ENCODE data around the gene ATXN7. TPM values are rescaled to one million over a fixed set of nuclear protein-coding genes. Genes with fewer than 3 reads are reported as not detected.

ATXN7 gene
- total RNA-seq, 3 donors from 2014 or later, result 19.9 to 26.7 (median 23.7) TPM

GRCh38 chr3:63853106-63853505 is 10.6 kb upstream of the ATXN7 start:
- Mint-ChIP-seq H3K36me3 (ENCODE audit: insufficient read depth) (peaks cover 3% of the 10 kb centered on the region), H3K4me3 (no peak overlapping the region), H3K9me3 (no peaks in the 10 kb centered on the region), H3K27me3 (ENCODE audit: low read depth) (no peaks in the 10 kb centered on the region), H3K4me1 (ENCODE audit: low read depth) (peaks cover 14% of the 10 kb centered on the region)
- DNase-seq (no peak), ATAC-seq (no peak)

- peaks cover 23% of the 10 kb centered on the region for H3K4me1 Mint-ChIP-seq (ENCODE audit: low read depth)
- no peaks in the 10 kb centered on the region for H3K27me3 Mint-ChIP-seq (ENCODE audit: low read depth)
- DNase-seq (no peak), ATAC-seq (no peak)
- H3K9me3 Mint-ChIP-seq, result no peaks in the 10 kb centered on the region
- H3K4me3 Mint-ChIP-seq, result no peak overlapping the region
- peaks cover 4% of the 10 kb centered on the region for H3K36me3 Mint-ChIP-seq (ENCODE audit: insufficient read depth)
These were observed 8.2 kb upstream of the ATXN7 start for GRCh38 chr3:63855333-63855940.

GRCh38 chr3:63857311-63857710 is 6.4 kb upstream of the ATXN7 start:
- ATAC-seq (no peak), DNase-seq (no peak)
- Mint-ChIP-seq H3K9me3 (no peaks in the 10 kb centered on the region), H3K4me1 (ENCODE audit: low read depth) (peaks cover 40% of the 10 kb centered on the region), H3K27me3 (ENCODE audit: low read depth) (no peaks in the 10 kb centered on the region), H3K36me3 (ENCODE audit: insufficient read depth) (peaks cover 5% of the 10 kb centered on the region), H3K4me3 (no peak overlapping the region)

- DNase-seq, result no peak
- H3K36me3 Mint-ChIP-seq (ENCODE audit: insufficient read depth), result peaks cover 9% of the 10 kb centered on the region
- no peak for ATAC-seq
- H3K9me3 Mint-ChIP-seq, result no peaks in the 10 kb centered on the region
- peaks cover 52% of the 10 kb centered on the region for H3K4me1 Mint-ChIP-seq (ENCODE audit: low read depth)
- no peak overlapping the region for H3K4me3 Mint-ChIP-seq
- H3K27me3 Mint-ChIP-seq (ENCODE audit: low read depth), result no peaks in the 10 kb centered on the region
These were observed 2.9 kb upstream of the ATXN7 start for GRCh38 chr3:63860776-63861175.

GRCh38 chr3:63861306-63861705 is 2.4 kb upstream of the ATXN7 start:
- H3K36me3 Mint-ChIP-seq (ENCODE audit: insufficient read depth), result peaks cover 9% of the 10 kb centered on the region
- H3K4me3 Mint-ChIP-seq, result no peak overlapping the region
- no peak for DNase-seq
- no peaks in the 10 kb centered on the region for H3K9me3 Mint-ChIP-seq
- H3K4me1 Mint-ChIP-seq (ENCODE audit: low read depth), result peaks cover 52% of the 10 kb centered on the region
- ATAC-seq, result no peak
- no peaks in the 10 kb centered on the region for H3K27me3 Mint-ChIP-seq (ENCODE audit: low read depth)

- peak overlapping the region; percentile 86 for H3K4me3 Mint-ChIP-seq
- ATAC-seq (no peak), DNase-seq (no peak)
- no peaks in the 10 kb centered on the region for H3K9me3 Mint-ChIP-seq
- peaks cover 56% of the 10 kb centered on the region for H3K4me1 Mint-ChIP-seq (ENCODE audit: low read depth)
- no peaks in the 10 kb centered on the region for H3K27me3 Mint-ChIP-seq (ENCODE audit: low read depth)
- H3K36me3 Mint-ChIP-seq (ENCODE audit: insufficient read depth), result peaks cover 11% of the 10 kb centered on the region
These were observed 890 bp upstream of the ATXN7 start for GRCh38 chr3:63862804-63863149.

GRCh38 chr3:63864008-63864964 is 619 bp downstream of the ATXN7 start:
- DNase-seq (peak; percentile 37), ATAC-seq (peak; percentile 64 to 69)
- peaks cover 13% of the 10 kb centered on the region for H3K36me3 Mint-ChIP-seq (ENCODE audit: insufficient read depth)
- H3K9me3 Mint-ChIP-seq, result no peaks in the 10 kb centered on the region
- peaks cover 56% of the 10 kb centered on the region for H3K4me1 Mint-ChIP-seq (ENCODE audit: low read depth)
- H3K4me3 Mint-ChIP-seq, result peak overlapping the region; percentile 84
- no peaks in the 10 kb centered on the region for H3K27me3 Mint-ChIP-seq (ENCODE audit: low read depth)

- Mint-ChIP-seq H3K4me3 (peak overlapping the region; percentile 84), H3K9me3 (no peaks in the 10 kb centered on the region), H3K36me3 (ENCODE audit: insufficient read depth) (peaks cover 13% of the 10 kb centered on the region), H3K27me3 (ENCODE audit: low read depth) (no peaks in the 10 kb centered on the region), H3K4me1 (ENCODE audit: low read depth) (peaks cover 54% of the 10 kb centered on the region)
- DNase-seq (no peak), ATAC-seq (no peak)
These were observed 1.3 kb downstream of the ATXN7 start for GRCh38 chr3:63864965-63865327.

GRCh38 chr3:63867225-63867624 is 3.6 kb downstream of the ATXN7 start:
- Mint-ChIP-seq H3K4me3 (no peak overlapping the region), H3K36me3 (ENCODE audit: insufficient read depth) (peaks cover 11% of the 10 kb centered on the region), H3K27me3 (ENCODE audit: low read depth) (no peaks in the 10 kb centered on the region), H3K4me1 (ENCODE audit: low read depth) (peaks cover 49% of the 10 kb centered on the region), H3K9me3 (no peaks in the 10 kb centered on the region)
- ATAC-seq (no peak), DNase-seq (no peak)

- Mint-ChIP-seq H3K4me3 (no peak overlapping the region), H3K36me3 (ENCODE audit: insufficient read depth) (peaks cover 11% of the 10 kb centered on the region), H3K4me1 (ENCODE audit: low read depth) (peaks cover 54% of the 10 kb centered on the region), H3K9me3 (no peaks in the 10 kb centered on the region), H3K27me3 (ENCODE audit: low read depth) (no peaks in the 10 kb centered on the region)
- no peak for DNase-seq
- no peak for ATAC-seq
These were observed 6.4 kb downstream of the ATXN7 start for GRCh38 chr3:63869940-63870614.

- H3K27me3 Mint-ChIP-seq (ENCODE audit: low read depth), result no peaks in the 10 kb centered on the region
- H3K9me3 Mint-ChIP-seq, result no peaks in the 10 kb centered on the region
- DNase-seq (no peak), ATAC-seq (no peak)
- H3K4me3 Mint-ChIP-seq, result no peak overlapping the region
- H3K36me3 Mint-ChIP-seq (ENCODE audit: insufficient read depth), result peaks cover 8% of the 10 kb centered on the region
- H3K4me1 Mint-ChIP-seq (ENCODE audit: low read depth), result peaks cover 55% of the 10 kb centered on the region
These were observed 6.9 kb downstream of the ATXN7 start for GRCh38 chr3:63870615-63871005.

- ATAC-seq, result no peak
- Mint-ChIP-seq H3K27me3 (ENCODE audit: low read depth) (no peaks in the 10 kb centered on the region), H3K36me3 (ENCODE audit: insufficient read depth) (peaks cover 5% of the 10 kb centered on the region), H3K9me3 (no peaks in the 10 kb centered on the region), H3K4me1 (ENCODE audit: low read depth) (peaks cover 59% of the 10 kb centered on the region), H3K4me3 (no peak overlapping the region)
- DNase-seq, result no peak
These were observed 8.7 kb downstream of the ATXN7 start for GRCh38 chr3:63872135-63872924.

GRCh38 chr3:63874769-63875168 is 11.1 kb downstream of the ATXN7 start:
- H3K27me3 Mint-ChIP-seq (ENCODE audit: low read depth), result no peaks in the 10 kb centered on the region
- peaks cover 3% of the 10 kb centered on the region for H3K36me3 Mint-ChIP-seq (ENCODE audit: insufficient read depth)
- no peak overlapping the region for H3K4me3 Mint-ChIP-seq
- ATAC-seq (no peak), DNase-seq (no peak)
- no peaks in the 10 kb centered on the region for H3K9me3 Mint-ChIP-seq
- peaks cover 67% of the 10 kb centered on the region for H3K4me1 Mint-ChIP-seq (ENCODE audit: low read depth)

GRCh38 chr3:63875510-63875909 is 11.8 kb downstream of the ATXN7 start:
- Mint-ChIP-seq H3K36me3 (ENCODE audit: insufficient read depth) (peaks cover 3% of the 10 kb centered on the region), H3K9me3 (no peaks in the 10 kb centered on the region), H3K4me3 (no peak overlapping the region), H3K4me1 (ENCODE audit: low read depth) (peaks cover 65% of the 10 kb centered on the region), H3K27me3 (ENCODE audit: low read depth) (no peaks in the 10 kb centered on the region)
- no peak for DNase-seq
- no peak for ATAC-seq
